Ovary (tissue), 9 donors: Measurements from ENCODE around the gene CHFR. TPM values are rescaled to one million over a fixed set of nuclear protein-coding genes. Genes with fewer than 3 reads are reported as not detected.

Experiments
- DNase-seq, 5 donors: peaks; one replicate each; pipeline ENCODE4 v3.0.0-alpha.2; 2019 to 2020
- H3K27ac ChIP-seq, 2 donors: fragments of 200-600 bp; one replicate each; pipeline versions ENCODE4 v1.5.1 to v1.8.0; 2019 to 2022
- H3K27me3 ChIP-seq: fragments of 200-600 bp; one replicate; pipeline ENCODE4 v1.8.0; 2022
- H3K36me3 ChIP-seq: fragments of 200-600 bp; sonication (generic); one replicate; pipeline ENCODE4 v1.5.1; 2019
- H3K4me1 ChIP-seq: one replicate; pipeline ENCODE4 v1.8.1; 2013; ENCODE audit warnings: mild to moderate bottlenecking, moderate library complexity; ENCODE audit not compliant: insufficient read depth
- H3K4me3 ChIP-seq: fragments of 200-600 bp; sonication (generic); one replicate; pipeline ENCODE4 v1.5.1; 2017
- H3K9me3 ChIP-seq, 2 donors: fragments of 200-600 bp in 1 of 2; sonication (generic) in 1 of 2; one replicate each; pipeline versions ENCODE4 v1.5.1 to v1.8.1; 2013 to 2019; ENCODE audit warnings: mild to moderate bottlenecking in 1 of 2, moderate library complexity in 1 of 2
- EP300 ChIP-seq: sonication (generic); formaldehyde crosslinking; IDR thresholded peaks from one replicate; pipeline ENCODE4 v1.6.1; 2017; ENCODE audit warnings: antibody characterized with exemption
- POLR2A ChIP-seq: fragments of 450-650 bp; IDR thresholded peaks from one replicate; pipeline ENCODE4 v1.6.1; 2017; ENCODE audit warnings: antibody characterized with exemption, mild to moderate bottlenecking, moderate library complexity
- WGBS, 3 donors: extraction: QIAGEN DNeasy Blood & Tissue Kit in 1 of 3; methylation state at CpG; one replicate each; pipeline versions ENCODE4 v1.1.5 to v1.1.7; 2013 to 2017; 5-methylcytosine and 5-hydroxymethylcytosine counted together
- intact Hi-C, 4 donors: fragments of 100-400 bp; cut with DNase I; formaldehyde crosslinking; loops; one replicate each; pipeline versions ENCODE4 v1.11.0 to v1.15.1; 2022 to 2023
- polyA plus RNA-seq, 2 donors: library from polyadenylated mRNA; stranded (reverse); fragments of 200-250 nt in 1 of 2; fragments of 350-450 nt in 1 of 2; fragmentation: Illumina TruSeq in 1 of 2; extraction: RNeasy Lipid Tissue Mini Kit (QIAGEN cat#74804) in 1 of 2; gene quantifications; one replicate each; pipeline ENCODE4 v1.2.3, GENCODE V29; 2013 to 2014
- total RNA-seq, 7 donors: library from RNA; depleted of rRNA in 2 of 7; stranded (reverse); fragments of >200 nt in 2 of 7; fragmentation: NEBNext Ultra II Directional in 3 of 7; extraction: Animal tissue kit (Norgen Biotek cat#: 25700) in 3 of 7; gene quantifications; one replicate each; pipeline versions ENCODE4 v1.1.0 to v1.2.4, GENCODE V29; 2016 to 2023
- TF ChIP-seq, protein P1 (sequence below), 3 donors: fragments of 450-650 bp in 2 of 3; fragments of 200-600 bp in 1 of 3; IDR thresholded peaks; one replicate each; pipeline versions ENCODE4 v1.5.1 to v1.8.0; 2016 to 2022; ENCODE audit warnings: antibody characterized with exemption in 3 of 3, mild to moderate bottlenecking in 1 of 3
- donor health status: DM: no; HTN: no; CAD: no; lungs with moderate emphysema.
- donor health status: DM: no; HTN: no; CAD: no.
- donor health status: Bipolar disorder and iron deficiency.
- donor health status: DM: yes; HTN: yes; CAD: no.
- donor health status: DM: no; HTN: no; CAD: no.
- donor health status: DM: yes; HTN: yes; CAD: no.

CHFR gene
- total and polyA plus RNA-seq, 9 donors = 11.7 to 36.4 (median 17.5) TPM

GRCh38 chr12:132907216-132907615, 19.8 kb upstream of the CHFR start:
- H3K27me3 ChIP-seq = no peaks in the 10 kb centered on the region
- DNase-seq = peak in 1 of 5 donors; percentile 26
- TF ChIP-seq EP300 (no peak), POLR2A (no peak)
- TF ChIP-seq, protein P1, sequence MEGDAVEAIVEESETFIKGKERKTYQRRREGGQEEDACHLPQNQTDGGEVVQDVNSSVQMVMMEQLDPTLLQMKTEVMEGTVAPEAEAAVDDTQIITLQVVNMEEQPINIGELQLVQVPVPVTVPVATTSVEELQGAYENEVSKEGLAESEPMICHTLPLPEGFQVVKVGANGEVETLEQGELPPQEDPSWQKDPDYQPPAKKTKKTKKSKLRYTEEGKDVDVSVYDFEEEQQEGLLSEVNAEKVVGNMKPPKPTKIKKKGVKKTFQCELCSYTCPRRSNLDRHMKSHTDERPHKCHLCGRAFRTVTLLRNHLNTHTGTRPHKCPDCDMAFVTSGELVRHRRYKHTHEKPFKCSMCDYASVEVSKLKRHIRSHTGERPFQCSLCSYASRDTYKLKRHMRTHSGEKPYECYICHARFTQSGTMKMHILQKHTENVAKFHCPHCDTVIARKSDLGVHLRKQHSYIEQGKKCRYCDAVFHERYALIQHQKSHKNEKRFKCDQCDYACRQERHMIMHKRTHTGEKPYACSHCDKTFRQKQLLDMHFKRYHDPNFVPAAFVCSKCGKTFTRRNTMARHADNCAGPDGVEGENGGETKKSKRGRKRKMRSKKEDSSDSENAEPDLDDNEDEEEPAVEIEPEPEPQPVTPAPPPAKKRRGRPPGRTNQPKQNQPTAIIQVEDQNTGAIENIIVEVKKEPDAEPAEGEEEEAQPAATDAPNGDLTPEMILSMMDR (IDR thresholded peaks at IDR 0.05) = no peak
- peaks cover 3% of the 10 kb centered on the region for H3K4me1 ChIP-seq
- no peak overlapping the region for H3K4me3 ChIP-seq
- intact Hi-C loops = no loop called here
- 12 to 16% (median 13%) methylated on average over 16 of the region's 16 CpGs for WGBS, 3 donors
- H3K36me3 ChIP-seq = no peaks in the 10 kb centered on the region
- H3K27ac ChIP-seq = no peak overlapping the region
- no peaks in the 10 kb centered on the region for H3K9me3 ChIP-seq

DNA sequence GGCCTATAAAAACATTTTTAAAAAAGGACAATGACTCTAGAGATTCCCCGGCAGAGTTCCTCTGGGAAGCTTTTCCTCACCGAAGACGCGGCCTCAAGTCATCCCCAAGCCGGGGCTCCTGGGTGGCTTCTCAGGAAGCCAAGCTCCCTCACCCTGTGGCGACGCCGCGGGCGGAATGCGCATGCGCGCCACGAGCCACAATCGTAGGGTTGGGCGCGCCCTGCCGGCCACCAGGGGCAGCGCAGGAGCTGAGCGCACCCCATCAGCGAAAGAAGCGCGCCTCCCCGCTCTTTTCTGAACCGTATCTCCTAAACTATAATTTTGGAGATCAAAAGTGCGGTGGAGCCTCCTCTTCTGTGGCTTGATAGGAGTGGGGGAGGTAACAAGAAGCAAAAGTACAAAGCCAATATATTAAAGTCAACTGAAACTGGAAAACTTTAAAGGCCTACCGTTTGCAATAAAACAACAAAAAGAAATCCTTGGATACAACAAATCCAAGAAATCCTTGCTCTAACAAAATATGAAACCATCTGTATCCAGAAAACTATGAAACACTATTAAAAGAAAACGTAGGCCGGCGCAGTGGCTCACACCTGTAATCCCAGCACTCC, 17.4 kb upstream of the CHFR start:
- Histone ChIP-seq H3K9me3 (no peaks in the 10 kb centered on the region), H3K4me1 (peaks cover 3% of the 10 kb centered on the region), H3K36me3 (no peaks in the 10 kb centered on the region), H3K27ac (no peak overlapping the region), H3K4me3 (peak overlapping the region; percentile 23), H3K27me3 (no peaks in the 10 kb centered on the region)
- intact Hi-C loops = no loop called here
- no peak for TF ChIP-seq EP300
- TF ChIP-seq, protein P1 (IDR thresholded peaks at IDR 0.05) = peak; percentile 77 to 90 (median 82)
- TF ChIP-seq POLR2A = no peak
- DNase-seq = peak; percentile 86 to 91 (median 88)
- WGBS, 3 donors = 5 to 8% (median 5%) methylated on average over 30 of the region's 30 CpGs

GRCh38 chr12:132899033-132899432, 11.6 kb upstream of the CHFR start:
- Histone ChIP-seq H3K9me3 (no peaks in the 10 kb centered on the region), H3K36me3 (no peaks in the 10 kb centered on the region), H3K27me3 (no peaks in the 10 kb centered on the region), H3K4me3 (no peak overlapping the region), H3K27ac (no peak overlapping the region), H3K4me1 (no peaks in the 10 kb centered on the region)
- intact Hi-C loops = no loop called here
- DNase-seq = no peak
- 62 to 78% (median 71%) methylated on average over 5 of the region's 5 CpGs for WGBS, 3 donors
- TF ChIP-seq POLR2A (no peak), EP300 (no peak)
- TF ChIP-seq, protein P1 (IDR thresholded peaks at IDR 0.05) = no peak

GRCh38 chr12:132888852-132889251, 1.4 kb upstream of the CHFR start:
- Histone ChIP-seq H3K27me3 (no peaks in the 10 kb centered on the region), H3K27ac (peak overlapping the region in 1 of 2 donors; percentile 90), H3K9me3 (no peaks in the 10 kb centered on the region), H3K4me3 (no peak overlapping the region), H3K36me3 (no peaks in the 10 kb centered on the region), H3K4me1 (no peaks in the 10 kb centered on the region)
- intact Hi-C loops = no loop called here
- no peak for DNase-seq
- 71 to 78% (median 72%) methylated on average over 6 of the region's 6 CpGs for WGBS, 3 donors
- TF ChIP-seq, protein P1 (IDR thresholded peaks at IDR 0.05) = no peak
